GM12872 (cell line): ENCODE data around the gene TMCO4.

Source experiments
- CTCF ChIP-seq: IDR thresholded peaks from 3 replicates; pipeline ENCODE4 v1.5.1; 2011; ENCODE audit warnings: low read depth, mild to moderate bottlenecking, low read length, moderate library complexity; ENCODE audit not compliant: insufficient read depth

The TMCO4 gene

DNA sequence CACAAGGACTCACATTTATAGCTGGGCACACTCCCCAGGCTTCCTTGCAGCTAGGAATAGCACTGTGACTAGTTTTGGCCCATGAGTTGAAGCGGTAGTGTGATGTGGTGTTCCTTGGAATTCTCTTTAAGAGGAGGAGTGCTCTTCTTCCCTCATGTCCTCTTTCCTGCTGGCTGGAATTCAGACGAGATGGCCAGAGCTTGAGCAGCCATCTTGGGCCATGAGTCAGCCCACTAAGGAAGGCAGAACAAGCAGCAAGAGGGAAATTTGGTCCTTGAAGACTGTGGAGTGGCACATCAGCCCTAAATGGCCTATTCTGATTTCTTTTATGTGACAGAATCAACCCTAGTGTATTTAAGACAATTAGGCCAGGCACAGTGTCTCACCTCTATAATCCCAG is 115.0 kb downstream of the TMCO4 start:
- TF ChIP-seq CTCF: no peak

DNA sequence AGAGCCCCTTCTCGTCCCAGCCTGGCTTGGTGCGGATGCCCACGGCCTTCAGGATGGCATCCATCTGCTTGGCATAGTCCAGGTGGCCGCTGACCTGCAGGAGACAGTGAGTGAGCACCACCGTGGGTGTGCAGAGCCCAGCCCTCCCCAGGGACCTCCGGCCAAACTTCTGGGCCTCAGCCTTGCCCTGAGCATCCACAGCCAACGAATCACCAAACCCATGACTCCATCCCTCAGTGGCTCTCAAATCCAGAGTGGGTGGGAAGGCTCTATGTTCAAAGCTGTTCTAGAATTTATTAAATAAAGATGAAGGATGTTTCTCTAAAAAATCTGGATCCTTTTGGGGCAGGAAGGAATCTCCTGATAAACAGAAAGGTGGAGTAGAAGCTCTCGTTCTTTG is 116.4 kb downstream of the TMCO4 start:
- TF ChIP-seq CTCF: no peak

DNA sequence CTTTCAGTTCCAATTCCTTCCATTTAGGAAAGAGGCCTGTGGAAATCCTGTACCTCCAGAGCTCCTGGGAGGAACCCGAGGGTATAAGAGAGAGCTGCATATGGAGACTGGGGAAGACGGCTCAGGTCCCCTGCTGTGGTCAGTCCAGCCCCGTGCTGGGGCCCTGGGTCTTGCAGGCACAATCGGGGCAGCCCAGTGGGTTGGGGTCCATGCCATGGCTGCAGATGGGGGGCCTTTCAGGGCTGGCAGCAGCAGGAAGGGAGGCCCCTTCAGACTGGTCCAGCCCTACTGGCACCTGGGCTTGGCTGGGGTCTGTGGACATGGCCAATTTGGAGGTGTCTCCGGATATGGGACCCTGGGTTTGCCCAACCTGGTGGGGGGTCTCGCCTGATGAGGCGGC is 116.8 kb downstream of the TMCO4 start:
- no peak for TF ChIP-seq CTCF

- no peak for TF ChIP-seq CTCF
These were observed 117.5 kb downstream of the TMCO4 start for GRCh38 chr1:19682257-19682656.

DNA sequence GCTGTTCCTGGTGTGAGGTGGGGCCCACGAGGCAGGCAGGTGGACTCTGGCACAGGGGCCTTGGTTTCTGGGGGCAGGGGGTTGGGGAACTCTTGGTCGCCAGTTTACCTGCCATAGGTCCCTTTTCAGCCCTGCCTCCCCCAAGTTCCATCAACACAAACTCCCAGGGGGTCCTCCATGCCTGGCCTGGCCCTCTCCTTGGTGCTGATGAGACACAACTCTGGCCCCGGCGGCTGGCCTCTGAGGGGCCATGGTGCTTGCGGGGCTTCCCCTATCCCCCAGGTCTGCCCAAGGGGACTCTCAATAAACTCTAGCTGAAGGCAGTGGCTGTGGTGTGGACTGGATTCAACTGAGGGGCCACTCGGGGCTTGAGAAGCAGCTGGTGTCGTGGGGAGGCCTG is 119.1 kb downstream of the TMCO4 start:
- TF ChIP-seq CTCF: no peak

- no peak for TF ChIP-seq CTCF
These were observed 120.0 kb downstream of the TMCO4 start for GRCh38 chr1:19679691-19680090.

GRCh38 chr1:19678931-19679453 is 120.7 kb downstream of the TMCO4 start:
- no peak for TF ChIP-seq CTCF

DNA sequence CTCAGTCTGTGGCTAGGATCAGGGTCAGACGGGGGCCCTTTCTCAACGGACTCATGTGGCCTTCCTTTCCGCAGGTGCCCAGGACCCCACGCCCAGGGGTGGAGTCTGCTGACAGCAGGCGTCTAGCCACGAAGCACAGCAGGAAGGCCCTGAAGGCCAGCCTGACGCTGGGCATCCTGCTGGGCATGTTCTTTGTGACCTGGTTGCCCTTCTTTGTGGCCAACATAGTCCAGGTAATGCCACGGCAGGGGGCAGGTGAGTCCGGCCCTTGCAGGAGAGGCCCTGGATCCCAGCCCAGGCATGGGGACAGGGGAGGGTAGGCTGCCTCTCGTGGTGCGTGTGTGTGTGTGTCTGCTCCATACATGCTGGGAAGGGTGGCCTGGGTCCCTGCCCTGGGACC is 121.2 kb downstream of the TMCO4 start:
- no peak for TF ChIP-seq CTCF
